ENCODE data around the gene FGF1.

DNA sequence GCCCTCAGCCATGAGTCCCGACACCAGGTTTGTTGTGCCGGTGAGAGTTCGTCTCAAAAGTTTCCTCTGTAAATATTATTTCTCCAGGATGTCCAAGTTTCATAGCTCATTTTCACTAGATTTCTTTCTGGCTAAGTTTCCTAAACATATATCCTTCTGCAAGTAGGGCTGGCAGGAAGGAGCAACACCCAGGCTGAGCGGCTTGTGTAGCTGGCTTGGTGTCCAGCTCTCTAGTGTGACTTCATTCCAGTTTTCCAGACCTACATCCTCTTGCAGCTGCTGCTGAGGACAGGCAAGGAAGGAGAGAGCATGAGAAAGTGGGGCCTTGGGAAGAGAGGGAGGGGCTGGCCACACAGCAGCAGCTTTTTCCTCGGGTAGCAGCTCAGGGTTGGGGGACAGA, 80.3 kb downstream of the FGF1 start:
- TF ChIP-seq CTCF (IDR thresholded peaks at IDR 0.05): no peak
- no peak for TF ChIP-seq EZH2 (IDR thresholded peaks at IDR 0.05)
- no peak for TF ChIP-seq EZH2phosphoT487 (IDR thresholded peaks at IDR 0.05)
